ENCODE data around the gene NOTCH4.

Gene NOTCH4

GRCh38 chr6:32210191-32210601 is 13.7 kb downstream of the NOTCH4 start:
- H3K23ac ChIP-seq (ENCODE audit: low read length in 2 of 2) = no peak overlapping the region
- peaks cover 7 to 13% of the 10 kb centered on the region in 2 experiments for H3K27me3 ChIP-seq (ENCODE audit: control insufficient read depth in 1 of 2, insufficient read depth in 1 of 2, low read length in 2 of 2)
- peak overlapping the region; percentile 21 for H4K91ac ChIP-seq (ENCODE audit: low read length)
- H3K79me1 ChIP-seq (replicated peaks; ENCODE audit: low read length, poor library complexity, severe bottlenecking) = no peaks in the 10 kb centered on the region
- H3K9me3 ChIP-seq (ENCODE audit: control insufficient read depth, low read length) = no peaks in the 10 kb centered on the region
- H2BK12ac ChIP-seq (ENCODE audit: low read length in 2 of 2) = no peak overlapping the region
- no peak overlapping the region for H2BK5ac ChIP-seq (ENCODE audit: low read depth, low read length, poor library complexity, severe bottlenecking)
- 78% methylated on average over 5 of the region's 5 CpGs for WGBS
- no peak overlapping the region for H4K8ac ChIP-seq (ENCODE audit: low read length)
- H3K4ac ChIP-seq (ENCODE audit: low read depth in 1 of 2, low read length in 2 of 2) = no peak overlapping the region
- DNase-seq = no peak
- no peak overlapping the region for H3K18ac ChIP-seq (ENCODE audit: low read depth in 1 of 2, low read length in 2 of 2)
- no peak overlapping the region for H2BK15ac ChIP-seq (ENCODE audit: low read depth, poor library complexity, severe bottlenecking)
- H3K14ac ChIP-seq (ENCODE audit: low read length in 2 of 2) = no peak overlapping the region
- no peaks in the 10 kb centered on the region for H3K4me1 ChIP-seq (ENCODE audit: control insufficient read depth, insufficient read depth, low read depth, low read length)
- H3K4me2 ChIP-seq (ENCODE audit: low read length, poor library complexity, severe bottlenecking) = no peak overlapping the region
- no peak overlapping the region for H3K9ac ChIP-seq (ENCODE audit: low read length)
- no peak overlapping the region for H2AFZ ChIP-seq (ENCODE audit: low read depth, low read length)
- H3K36me3 ChIP-seq (ENCODE audit: control insufficient read depth in 1 of 2, insufficient read depth in 2 of 2, low read depth in 1 of 2, low read length in 2 of 2) = no peaks in the 10 kb centered on the region
- H3K4me3 ChIP-seq (ENCODE audit: insufficient read depth in 1 of 2, low read depth in 1 of 2, low read length in 2 of 2) = no peak overlapping the region
- no peak overlapping the region for H2AK5ac ChIP-seq (ENCODE audit: low read length, severe bottlenecking)
- H3K27ac ChIP-seq (ENCODE audit: low read length, poor library complexity, severe bottlenecking) = no peak overlapping the region
- no peak overlapping the region for H2BK120ac ChIP-seq (ENCODE audit: low read depth, low read length)

- H2BK5ac ChIP-seq (ENCODE audit: low read depth, low read length, poor library complexity, severe bottlenecking) = no peak overlapping the region
- H3K27me3 ChIP-seq (ENCODE audit: control insufficient read depth in 1 of 2, insufficient read depth in 1 of 2, low read length in 2 of 2) = peaks cover 9 to 15% of the 10 kb centered on the region in 2 experiments
- H3K18ac ChIP-seq (ENCODE audit: low read depth in 1 of 2, low read length in 2 of 2) = no peak overlapping the region
- no peaks in the 10 kb centered on the region for H3K9me3 ChIP-seq (ENCODE audit: control insufficient read depth, low read length)
- no peak overlapping the region for H2AK5ac ChIP-seq (ENCODE audit: low read length, severe bottlenecking)
- H3K27ac ChIP-seq (ENCODE audit: low read length, poor library complexity, severe bottlenecking) = no peak overlapping the region
- H4K8ac ChIP-seq (ENCODE audit: low read length) = no peak overlapping the region
- no peak overlapping the region for H3K23ac ChIP-seq (ENCODE audit: low read length in 2 of 2)
- H3K4me1 ChIP-seq (ENCODE audit: control insufficient read depth, insufficient read depth, low read depth, low read length) = peaks cover 1% of the 10 kb centered on the region
- no peak overlapping the region for H2BK12ac ChIP-seq (ENCODE audit: low read length in 2 of 2)
- no peak overlapping the region for H3K4ac ChIP-seq (ENCODE audit: low read depth in 1 of 2, low read length in 2 of 2)
- no peak overlapping the region for H2BK15ac ChIP-seq (ENCODE audit: low read depth, poor library complexity, severe bottlenecking)
- H3K36me3 ChIP-seq (ENCODE audit: control insufficient read depth in 1 of 2, insufficient read depth in 2 of 2, low read depth in 1 of 2, low read length in 2 of 2) = no peaks in the 10 kb centered on the region
- no CpG with 5 or more reads among the region's 1 CpG for WGBS
- H3K79me1 ChIP-seq (replicated peaks; ENCODE audit: low read length, poor library complexity, severe bottlenecking) = no peaks in the 10 kb centered on the region
- no peak overlapping the region for H4K91ac ChIP-seq (ENCODE audit: low read length)
- H3K14ac ChIP-seq (ENCODE audit: low read length in 2 of 2) = no peak overlapping the region
- H3K4me3 ChIP-seq (ENCODE audit: insufficient read depth in 1 of 2, low read depth in 1 of 2, low read length in 2 of 2) = no peak overlapping the region
- no peak for DNase-seq
- no peak overlapping the region for H2AFZ ChIP-seq (ENCODE audit: low read depth, low read length)
- no peak overlapping the region for H3K9ac ChIP-seq (ENCODE audit: low read length)
- H2BK120ac ChIP-seq (ENCODE audit: low read depth, low read length) = no peak overlapping the region
- H3K4me2 ChIP-seq (ENCODE audit: low read length, poor library complexity, severe bottlenecking) = no peak overlapping the region
These were observed 14.9 kb downstream of the NOTCH4 start for GRCh38 chr6:32208996-32209395.

DNA sequence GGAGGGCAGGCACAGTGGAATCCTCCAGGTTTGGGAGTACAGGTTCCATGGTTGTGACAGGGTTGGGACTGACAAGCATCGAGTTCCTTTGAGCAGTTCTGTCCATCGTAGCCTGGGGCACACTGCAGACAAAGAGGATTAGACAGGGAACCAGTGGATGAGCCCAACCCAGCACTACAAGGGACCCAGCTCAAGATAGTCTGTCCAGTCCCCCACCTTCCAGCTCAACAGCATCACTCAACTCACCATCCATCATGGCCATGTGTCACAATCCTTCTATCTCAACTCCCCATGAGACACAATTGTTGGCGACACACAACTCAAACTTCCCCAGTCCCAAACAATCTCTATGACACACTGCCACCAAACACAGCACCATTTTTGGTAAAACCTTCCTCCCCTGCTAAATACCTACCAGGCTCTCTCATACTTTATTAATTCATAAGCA is 19.6 kb downstream of the NOTCH4 start:
- Histone ChIP-seq H3K4me2 (ENCODE audit: low read length, poor library complexity, severe bottlenecking) (no peak overlapping the region), H4K8ac (ENCODE audit: low read length) (no peak overlapping the region), H3K4me1 (ENCODE audit: control insufficient read depth, insufficient read depth, low read depth, low read length) (peaks cover 6% of the 10 kb centered on the region), H2AFZ (ENCODE audit: low read depth, low read length) (no peak overlapping the region), H3K9me3 (ENCODE audit: control insufficient read depth, low read length) (no peaks in the 10 kb centered on the region), H3K23ac (ENCODE audit: low read length in 2 of 2) (no peak overlapping the region), H2BK120ac (ENCODE audit: low read depth, low read length) (no peak overlapping the region), H2BK12ac (ENCODE audit: low read length in 2 of 2) (no peak overlapping the region), H2AK5ac (ENCODE audit: low read length, severe bottlenecking) (no peak overlapping the region), H2BK5ac (ENCODE audit: low read depth, low read length, poor library complexity, severe bottlenecking) (no peak overlapping the region), H3K27ac (ENCODE audit: low read length, poor library complexity, severe bottlenecking) (no peak overlapping the region), H3K18ac (ENCODE audit: low read depth in 1 of 2, low read length in 2 of 2) (no peak overlapping the region), H2BK15ac (ENCODE audit: low read depth, poor library complexity, severe bottlenecking) (no peak overlapping the region), H3K4ac (ENCODE audit: low read depth in 1 of 2, low read length in 2 of 2) (no peak overlapping the region), H3K79me1 (replicated peaks; ENCODE audit: low read length, poor library complexity, severe bottlenecking) (no peaks in the 10 kb centered on the region), H3K36me3 (ENCODE audit: control insufficient read depth in 1 of 2, insufficient read depth in 2 of 2, low read depth in 1 of 2, low read length in 2 of 2) (no peaks in the 10 kb centered on the region), H3K4me3 (ENCODE audit: insufficient read depth in 1 of 2, low read depth in 1 of 2, low read length in 2 of 2) (no peak overlapping the region), H4K91ac (ENCODE audit: low read length) (no peak overlapping the region), H3K27me3 (ENCODE audit: control insufficient read depth in 1 of 2, insufficient read depth in 1 of 2, low read length in 2 of 2) (peaks cover 16 to 43% of the 10 kb centered on the region in 2 experiments), H3K9ac (ENCODE audit: low read length) (no peak overlapping the region), H3K14ac (ENCODE audit: low read length in 2 of 2) (no peak overlapping the region)
- 86% methylated on average over 3 of the region's 3 CpGs for WGBS
- no peak for DNase-seq

DNA sequence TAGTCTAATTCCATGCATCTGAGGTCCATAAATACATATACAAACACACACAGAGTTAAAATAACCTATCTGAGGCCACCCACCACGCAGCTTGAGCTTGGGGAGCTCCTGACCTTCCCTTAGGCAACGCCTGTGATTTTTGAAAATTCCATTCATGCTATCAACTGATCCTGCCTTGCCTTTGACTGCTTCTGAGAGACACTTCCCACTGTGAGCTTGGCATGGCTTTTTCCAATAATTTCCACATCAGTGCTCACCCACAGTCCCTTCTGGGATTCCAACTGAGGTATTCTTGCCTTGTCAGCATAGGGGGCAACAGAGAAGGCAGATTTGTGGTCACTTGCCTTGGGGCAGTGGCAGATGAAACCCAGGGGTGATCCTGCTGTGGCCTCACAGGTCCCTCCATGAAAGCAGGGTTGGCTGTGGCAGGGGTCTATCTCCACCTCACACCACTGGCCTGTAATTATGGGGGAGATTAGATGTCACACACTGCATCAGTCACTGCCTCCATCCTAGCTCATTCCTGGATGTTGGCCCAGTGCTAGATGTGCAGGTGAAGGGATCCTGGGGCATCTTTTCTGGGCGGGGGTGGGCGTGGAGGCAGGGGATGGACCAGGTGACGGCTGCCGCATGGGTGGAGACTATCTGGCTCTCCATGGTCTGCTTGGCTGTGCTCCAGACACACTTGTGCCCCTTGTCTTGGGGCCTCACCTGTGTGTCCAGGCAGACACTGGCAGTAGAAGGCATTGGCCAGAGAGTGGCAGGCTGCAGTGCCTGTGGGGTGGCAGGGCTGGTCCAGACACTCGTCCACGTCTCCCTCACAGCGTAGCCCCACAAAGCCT is 20.2 kb downstream of the NOTCH4 start:
- Histone ChIP-seq H3K18ac (ENCODE audit: low read depth in 1 of 2, low read length in 2 of 2) (no peak overlapping the region), H3K23ac (ENCODE audit: low read length in 2 of 2) (no peak overlapping the region), H3K4me2 (ENCODE audit: low read length, poor library complexity, severe bottlenecking) (no peak overlapping the region), H2BK12ac (ENCODE audit: low read length in 2 of 2) (no peak overlapping the region), H3K36me3 (ENCODE audit: control insufficient read depth in 1 of 2, insufficient read depth in 2 of 2, low read depth in 1 of 2, low read length in 2 of 2) (no peaks in the 10 kb centered on the region), H3K4me1 (ENCODE audit: control insufficient read depth, insufficient read depth, low read depth, low read length) (peaks cover 6% of the 10 kb centered on the region), H3K9me3 (ENCODE audit: control insufficient read depth, low read length) (no peaks in the 10 kb centered on the region), H3K4ac (ENCODE audit: low read depth in 1 of 2, low read length in 2 of 2) (no peak overlapping the region), H2AK5ac (ENCODE audit: low read length, severe bottlenecking) (no peak overlapping the region), H4K91ac (ENCODE audit: low read length) (no peak overlapping the region), H2BK120ac (ENCODE audit: low read depth, low read length) (no peak overlapping the region), H3K14ac (ENCODE audit: low read length in 2 of 2) (no peak overlapping the region), H2AFZ (ENCODE audit: low read depth, low read length) (no peak overlapping the region), H3K27me3 (ENCODE audit: control insufficient read depth in 1 of 2, insufficient read depth in 1 of 2, low read length in 2 of 2) (peaks cover 16 to 37% of the 10 kb centered on the region in 2 experiments), H2BK15ac (ENCODE audit: low read depth, poor library complexity, severe bottlenecking) (no peak overlapping the region), H2BK5ac (ENCODE audit: low read depth, low read length, poor library complexity, severe bottlenecking) (no peak overlapping the region), H3K79me1 (replicated peaks; ENCODE audit: low read length, poor library complexity, severe bottlenecking) (no peaks in the 10 kb centered on the region), H4K8ac (ENCODE audit: low read length) (no peak overlapping the region), H3K27ac (ENCODE audit: low read length, poor library complexity, severe bottlenecking) (no peak overlapping the region), H3K9ac (ENCODE audit: low read length) (no peak overlapping the region), H3K4me3 (ENCODE audit: insufficient read depth in 1 of 2, low read depth in 1 of 2, low read length in 2 of 2) (no peak overlapping the region)
- DNase-seq = no peak
- WGBS = 85% methylated on average over 9 of the region's 9 CpGs

Data from mesenchymal stem cell (in vitro differentiated cells and primary cell).